Measurements from ENCODE around the gene SHQ1. TPM values are rescaled to one million over a fixed set of nuclear protein-coding genes. Genes with fewer than 3 reads are reported as not detected.

The SHQ1 gene
- total and polyA plus RNA-seq, 5 donors from 2014 or later = 14.5 to 26.3 (median 18.0) TPM

DNA sequence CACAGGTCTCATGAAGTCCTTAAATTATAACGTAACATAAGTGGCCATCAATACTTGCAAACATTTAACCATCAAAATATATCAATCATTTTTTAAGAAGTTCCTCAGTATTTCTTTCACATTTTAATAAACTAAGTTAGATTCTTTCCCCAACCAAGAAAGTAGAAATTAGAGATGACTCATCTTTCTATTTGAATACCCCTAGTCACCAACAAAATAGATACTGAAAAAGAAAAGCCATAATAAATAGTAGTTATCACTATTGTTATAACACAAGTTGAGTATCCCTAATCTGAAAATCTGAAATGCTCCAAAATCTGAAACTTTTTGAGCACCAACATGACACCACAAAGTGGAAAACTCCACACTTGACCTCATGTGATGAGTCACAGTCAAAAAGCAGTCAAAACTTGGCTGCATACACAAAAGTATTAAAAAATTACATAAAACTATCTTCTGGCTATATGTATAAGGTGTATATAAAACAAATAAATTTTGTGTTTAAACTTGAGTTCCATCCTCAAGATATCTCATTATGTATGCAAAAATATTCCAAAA is 3.7 kb downstream of the SHQ1 start:
- H3K9me3 Mint-ChIP-seq = peaks cover 0 to 2% (median 0%) of the 10 kb centered on the region in 7 donors
- peak overlapping the region in 2 of 4 donors; percentile 13 to 66 for H3K4me3 Mint-ChIP-seq
- Histone ChIP-seq H3K9me3 (ENCODE audit: control insufficient read depth in 2 of 2, low read length in 2 of 2) (no peaks in the 10 kb centered on the region), H3K4me1 (ENCODE audit: control insufficient read depth, insufficient read depth, low read length, poor library complexity, severe bottlenecking) (peaks cover 37% of the 10 kb centered on the region), H3K27me3 (ENCODE audit: control insufficient read depth, insufficient read depth, low read length) (no peaks in the 10 kb centered on the region), H3K36me3 (ENCODE audit: control insufficient read depth, insufficient read depth, low read length) (peaks cover 26% of the 10 kb centered on the region), H3K4me3 (ENCODE audit: low read depth, low read length) (no peak overlapping the region), H3K27ac (ENCODE audit: insufficient read depth, low read length, poor library complexity, severe bottlenecking) (no peak overlapping the region)
- DNase-seq = peak in 1 of 3 donors; percentile 16
- H3K27me3 Mint-ChIP-seq = peaks cover 8% of the 10 kb centered on the region
- peaks cover 33% of the 10 kb centered on the region for H3K36me3 Mint-ChIP-seq
- H3K4me1 Mint-ChIP-seq = peaks cover 44 to 56% (median 50%) of the 10 kb centered on the region in 4 donors
- H3K27ac Mint-ChIP-seq = no peak overlapping the region
- ATAC-seq (ENCODE audit: low read depth in 2 of 2) = no peak

DNA sequence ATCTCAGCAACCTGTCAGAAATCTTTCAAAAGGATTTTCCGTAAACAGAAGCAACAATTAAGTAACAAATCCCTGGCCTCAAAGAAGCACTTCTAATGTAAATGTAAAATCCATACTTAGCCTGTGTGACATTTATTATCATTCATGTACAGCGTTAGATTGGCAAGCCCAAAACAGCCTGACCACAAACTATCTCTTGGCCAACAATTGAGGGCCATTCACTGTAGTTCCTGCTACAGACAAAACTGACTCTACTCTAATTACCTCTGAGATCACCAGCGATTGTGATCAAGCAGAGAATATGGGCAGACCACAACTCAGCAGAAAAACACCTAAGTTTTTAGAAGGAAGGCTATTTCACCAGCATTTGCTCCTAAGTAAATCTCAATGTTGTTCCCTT is 9.2 kb downstream of the SHQ1 start:
- Histone ChIP-seq H3K4me3 (ENCODE audit: low read depth, low read length) (no peak overlapping the region), H3K4me1 (ENCODE audit: control insufficient read depth, insufficient read depth, low read length, poor library complexity, severe bottlenecking) (no peaks in the 10 kb centered on the region), H3K36me3 (ENCODE audit: control insufficient read depth, insufficient read depth, low read length) (peaks cover 61% of the 10 kb centered on the region), H3K27me3 (ENCODE audit: control insufficient read depth, insufficient read depth, low read length) (no peaks in the 10 kb centered on the region), H3K27ac (ENCODE audit: insufficient read depth, low read length, poor library complexity, severe bottlenecking) (no peak overlapping the region), H3K9me3 (ENCODE audit: control insufficient read depth in 2 of 2, low read length in 2 of 2) (no peaks in the 10 kb centered on the region)
- Mint-ChIP-seq H3K27me3 (no peaks in the 10 kb centered on the region), H3K9me3 (no peaks in the 10 kb centered on the region), H3K27ac (no peak overlapping the region), H3K4me1 (peaks cover 4 to 10% (median 8%) of the 10 kb centered on the region in 4 donors), H3K36me3 (peaks cover 57% of the 10 kb centered on the region), H3K4me3 (no peak overlapping the region)
- no peak for ATAC-seq (ENCODE audit: low read depth in 2 of 2)
- no peak for DNase-seq

DNA sequence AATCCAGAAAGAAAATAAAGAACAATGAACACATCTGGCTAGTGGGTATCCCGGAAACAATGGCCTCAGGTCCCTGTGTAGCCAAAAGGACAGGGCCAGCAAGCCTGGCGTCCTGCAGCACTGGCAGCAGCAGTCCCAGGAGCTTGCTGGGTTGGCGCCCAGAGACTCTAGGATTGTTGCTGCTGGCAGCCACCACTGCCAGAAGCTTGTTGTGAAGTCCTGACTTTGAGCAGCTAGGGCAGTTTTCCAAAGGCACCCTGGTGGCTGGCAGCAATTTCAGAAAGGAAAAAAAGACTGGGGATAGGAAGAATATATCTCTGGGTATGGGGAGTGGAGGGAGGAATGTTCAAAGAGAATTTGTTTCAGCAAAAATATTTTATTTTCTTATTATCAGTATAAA is 11.3 kb downstream of the SHQ1 start:
- DNase-seq (no peak), ATAC-seq (ENCODE audit: low read depth in 2 of 2) (no peak)
- Mint-ChIP-seq H3K4me3 (no peak overlapping the region), H3K4me1 (peaks cover 0 to 6% (median 2%) of the 10 kb centered on the region in 4 donors), H3K9me3 (no peaks in the 10 kb centered on the region), H3K27me3 (no peaks in the 10 kb centered on the region), H3K36me3 (peaks cover 47% of the 10 kb centered on the region), H3K27ac (peak overlapping the region in 2 of 3 donors; percentile 47 to 68)
- Histone ChIP-seq H3K27me3 (ENCODE audit: control insufficient read depth, insufficient read depth, low read length) (no peaks in the 10 kb centered on the region), H3K4me1 (ENCODE audit: control insufficient read depth, insufficient read depth, low read length, poor library complexity, severe bottlenecking) (no peaks in the 10 kb centered on the region), H3K4me3 (ENCODE audit: low read depth, low read length) (no peak overlapping the region), H3K36me3 (ENCODE audit: control insufficient read depth, insufficient read depth, low read length) (peaks cover 67% of the 10 kb centered on the region), H3K9me3 (ENCODE audit: control insufficient read depth in 2 of 2, low read length in 2 of 2) (no peaks in the 10 kb centered on the region), H3K27ac (ENCODE audit: insufficient read depth, low read length, poor library complexity, severe bottlenecking) (no peak overlapping the region)

DNA sequence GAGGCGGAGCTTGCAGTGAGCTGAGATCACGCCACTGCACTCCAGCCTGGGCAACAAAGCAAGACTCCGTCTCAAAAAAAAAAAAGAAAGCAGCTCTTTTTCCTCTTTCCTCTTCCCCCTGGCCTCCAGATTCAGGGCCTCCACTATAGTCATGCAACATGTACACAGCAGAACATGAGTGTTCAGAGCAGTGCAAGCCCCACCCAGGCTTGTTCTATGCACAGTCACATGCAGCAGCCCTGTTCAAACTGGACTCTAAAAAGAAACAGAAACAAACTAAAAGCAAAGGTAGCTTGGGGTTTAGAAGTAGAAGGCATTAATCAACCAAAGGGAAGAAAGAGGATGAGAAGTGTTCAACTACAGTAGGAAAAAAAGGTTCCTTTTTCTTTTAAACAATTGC is 11.8 kb downstream of the SHQ1 start:
- Histone ChIP-seq H3K4me3 (ENCODE audit: low read depth, low read length) (no peak overlapping the region), H3K9me3 (ENCODE audit: control insufficient read depth in 2 of 2, low read length in 2 of 2) (no peaks in the 10 kb centered on the region), H3K27me3 (ENCODE audit: control insufficient read depth, insufficient read depth, low read length) (no peaks in the 10 kb centered on the region), H3K36me3 (ENCODE audit: control insufficient read depth, insufficient read depth, low read length) (peaks cover 65% of the 10 kb centered on the region), H3K4me1 (ENCODE audit: control insufficient read depth, insufficient read depth, low read length, poor library complexity, severe bottlenecking) (no peaks in the 10 kb centered on the region), H3K27ac (ENCODE audit: insufficient read depth, low read length, poor library complexity, severe bottlenecking) (no peak overlapping the region)
- DNase-seq = no peak
- Mint-ChIP-seq H3K4me3 (no peak overlapping the region), H3K27ac (peak overlapping the region in 1 of 3 donors; percentile 83), H3K4me1 (peaks cover 0 to 6% (median 2%) of the 10 kb centered on the region in 4 donors), H3K9me3 (no peaks in the 10 kb centered on the region), H3K27me3 (no peaks in the 10 kb centered on the region), H3K36me3 (peaks cover 42% of the 10 kb centered on the region)
- no peak for ATAC-seq (ENCODE audit: low read depth in 2 of 2)

DNA sequence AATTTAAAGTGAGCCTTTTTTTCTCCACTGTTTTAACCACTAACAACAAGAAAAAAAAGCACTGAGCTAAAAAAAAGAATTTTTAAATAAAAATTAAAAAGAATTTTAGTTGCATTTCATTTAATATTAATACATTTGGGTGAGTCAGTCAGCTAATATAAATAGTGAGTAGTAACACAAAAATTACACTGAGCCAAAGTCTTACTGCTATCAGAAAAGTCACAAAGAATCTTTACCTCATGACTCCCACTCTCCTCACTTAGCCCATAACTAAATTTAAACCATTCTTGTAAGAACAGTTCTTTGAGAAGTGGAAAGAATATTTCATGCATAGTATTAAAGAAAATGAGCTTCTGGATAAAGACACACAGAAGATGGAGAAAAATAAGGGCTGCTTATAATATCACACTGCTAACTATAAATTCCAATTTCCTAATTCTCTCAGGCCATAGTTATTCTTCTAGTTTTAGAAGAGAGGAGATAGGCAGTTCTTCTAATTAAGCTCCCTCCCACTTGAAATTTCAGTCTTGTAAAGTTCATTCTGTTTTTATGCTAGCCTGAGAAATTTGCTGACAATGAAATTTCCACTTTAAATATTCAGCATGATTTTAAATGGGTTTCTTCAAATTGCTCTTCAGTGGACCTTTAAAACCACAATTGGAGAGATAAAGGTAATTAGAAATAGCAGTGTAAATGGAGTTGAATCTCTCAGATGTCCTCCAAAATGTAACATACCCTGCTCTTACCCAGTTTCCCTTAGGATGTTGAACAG is 17.6 kb downstream of the SHQ1 start:
- no peaks in the 10 kb centered on the region for H3K9me3 ChIP-seq (ENCODE audit: control insufficient read depth in 2 of 2, low read length in 2 of 2)
- Mint-ChIP-seq H3K27me3 (no peaks in the 10 kb centered on the region), H3K4me3 (no peak overlapping the region), H3K36me3 (peaks cover 37% of the 10 kb centered on the region), H3K9me3 (no peaks in the 10 kb centered on the region), H3K4me1 (peaks cover 0 to 17% (median 9%) of the 10 kb centered on the region in 4 donors), H3K27ac (peak overlapping the region in 1 of 3 donors; percentile 24)
- ATAC-seq (ENCODE audit: low read depth in 2 of 2) (no peak), DNase-seq (no peak)
- H3K36me3 ChIP-seq (ENCODE audit: control insufficient read depth, insufficient read depth, low read length) = peaks cover 44% of the 10 kb centered on the region
- H3K4me3 ChIP-seq (ENCODE audit: low read depth, low read length) = no peak overlapping the region
- H3K4me1 ChIP-seq (ENCODE audit: control insufficient read depth, insufficient read depth, low read length, poor library complexity, severe bottlenecking) = no peaks in the 10 kb centered on the region
- H3K27me3 ChIP-seq (ENCODE audit: control insufficient read depth, insufficient read depth, low read length) = no peaks in the 10 kb centered on the region
- H3K27ac ChIP-seq (ENCODE audit: insufficient read depth, low read length, poor library complexity, severe bottlenecking) = no peak overlapping the region

DNA sequence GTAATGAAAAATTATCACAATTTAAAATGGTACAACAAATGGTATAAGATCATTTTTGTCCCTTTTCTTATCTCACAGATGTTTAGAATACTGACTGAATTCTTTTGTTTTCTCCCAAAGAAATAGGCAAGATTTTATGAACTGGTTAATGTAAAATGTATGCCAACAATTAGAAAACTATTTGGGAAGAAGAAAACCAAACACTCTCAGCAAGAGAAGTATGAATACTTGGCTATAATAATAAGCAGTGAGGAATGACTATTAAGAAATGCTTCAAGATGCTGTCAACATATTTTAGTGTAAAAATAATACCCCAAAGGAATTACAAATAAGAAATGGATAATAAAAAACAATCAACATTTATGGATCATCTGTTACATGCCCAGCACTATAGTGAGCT is 18.5 kb downstream of the SHQ1 start:
- no peaks in the 10 kb centered on the region for H3K27me3 ChIP-seq (ENCODE audit: control insufficient read depth, insufficient read depth, low read length)
- ATAC-seq (ENCODE audit: low read depth in 2 of 2) = no peak
- DNase-seq = no peak
- Mint-ChIP-seq H3K27ac (no peak overlapping the region), H3K36me3 (peaks cover 28% of the 10 kb centered on the region), H3K4me3 (no peak overlapping the region), H3K27me3 (no peaks in the 10 kb centered on the region), H3K4me1 (peaks cover 0 to 17% (median 9%) of the 10 kb centered on the region in 4 donors), H3K9me3 (no peaks in the 10 kb centered on the region)
- no peaks in the 10 kb centered on the region for H3K9me3 ChIP-seq (ENCODE audit: control insufficient read depth in 2 of 2, low read length in 2 of 2)
- H3K4me1 ChIP-seq (ENCODE audit: control insufficient read depth, insufficient read depth, low read length, poor library complexity, severe bottlenecking) = no peaks in the 10 kb centered on the region
- peaks cover 42% of the 10 kb centered on the region for H3K36me3 ChIP-seq (ENCODE audit: control insufficient read depth, insufficient read depth, low read length)
- no peak overlapping the region for H3K4me3 ChIP-seq (ENCODE audit: low read depth, low read length)
- no peak overlapping the region for H3K27ac ChIP-seq (ENCODE audit: insufficient read depth, low read length, poor library complexity, severe bottlenecking)

DNA sequence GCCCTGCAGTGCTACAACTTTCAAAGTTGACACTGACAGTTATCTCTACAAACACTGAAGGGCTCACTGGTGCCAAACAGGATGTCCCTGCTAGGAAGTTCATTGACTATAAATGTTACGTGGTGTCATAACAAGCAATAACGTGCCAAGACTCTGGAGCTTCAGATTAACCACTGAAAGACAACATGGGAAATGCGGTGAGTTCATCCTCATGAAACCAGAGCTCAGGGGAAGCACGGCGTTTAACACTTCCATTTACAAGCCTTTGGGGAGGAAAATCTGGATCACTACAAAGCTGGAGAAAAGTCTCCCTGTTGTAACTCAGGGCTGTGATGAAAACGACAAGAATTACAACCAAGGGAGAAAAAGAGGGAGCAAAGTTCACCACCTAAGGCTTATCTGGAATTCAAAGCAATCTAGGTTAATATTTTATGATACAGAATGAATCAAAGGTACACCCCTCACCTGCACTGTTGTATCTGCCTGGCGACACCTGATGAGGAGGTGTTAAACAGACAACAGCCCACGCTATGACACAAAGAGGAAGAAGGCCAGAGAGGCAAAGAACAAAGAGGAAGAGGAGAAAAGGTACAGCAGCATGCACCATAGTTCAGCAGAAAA is 27.0 kb downstream of the SHQ1 start:
- no peak overlapping the region for H3K4me3 ChIP-seq (ENCODE audit: low read depth, low read length)
- DNase-seq = peak in 1 of 3 donors; percentile 65
- no peaks in the 10 kb centered on the region for H3K27me3 ChIP-seq (ENCODE audit: control insufficient read depth, insufficient read depth, low read length)
- peaks cover 15% of the 10 kb centered on the region for H3K4me1 ChIP-seq (ENCODE audit: control insufficient read depth, insufficient read depth, low read length, poor library complexity, severe bottlenecking)
- H3K36me3 Mint-ChIP-seq = peaks cover 10% of the 10 kb centered on the region
- H3K9me3 Mint-ChIP-seq = no peaks in the 10 kb centered on the region
- no peaks in the 10 kb centered on the region for H3K9me3 ChIP-seq (ENCODE audit: control insufficient read depth in 2 of 2, low read length in 2 of 2)
- no peak overlapping the region for H3K4me3 Mint-ChIP-seq
- H3K27ac ChIP-seq (ENCODE audit: insufficient read depth, low read length, poor library complexity, severe bottlenecking) = no peak overlapping the region
- H3K4me1 Mint-ChIP-seq = peaks cover 0 to 16% (median 9%) of the 10 kb centered on the region in 4 donors
- H3K27me3 Mint-ChIP-seq = no peaks in the 10 kb centered on the region
- ATAC-seq (ENCODE audit: low read depth in 2 of 2) = peak; percentile 39 to 50
- peaks cover 21% of the 10 kb centered on the region for H3K36me3 ChIP-seq (ENCODE audit: control insufficient read depth, insufficient read depth, low read length)
- H3K27ac Mint-ChIP-seq = no peak overlapping the region

Measured in CD4-positive, CD25-positive, alpha-beta regulatory T cell (primary cell).